ENCODE results near the gene CTSL. TPM values are rescaled to one million over a fixed set of nuclear protein-coding genes. Genes with fewer than 3 reads are reported as not detected.

The CTSL gene
- total and polyA plus RNA-seq, 2 of the 13 experiments (the other 11 are each of a cell fraction or from before 2014, with no cell fraction given) = 78.1 to 113 TPM

DNA sequence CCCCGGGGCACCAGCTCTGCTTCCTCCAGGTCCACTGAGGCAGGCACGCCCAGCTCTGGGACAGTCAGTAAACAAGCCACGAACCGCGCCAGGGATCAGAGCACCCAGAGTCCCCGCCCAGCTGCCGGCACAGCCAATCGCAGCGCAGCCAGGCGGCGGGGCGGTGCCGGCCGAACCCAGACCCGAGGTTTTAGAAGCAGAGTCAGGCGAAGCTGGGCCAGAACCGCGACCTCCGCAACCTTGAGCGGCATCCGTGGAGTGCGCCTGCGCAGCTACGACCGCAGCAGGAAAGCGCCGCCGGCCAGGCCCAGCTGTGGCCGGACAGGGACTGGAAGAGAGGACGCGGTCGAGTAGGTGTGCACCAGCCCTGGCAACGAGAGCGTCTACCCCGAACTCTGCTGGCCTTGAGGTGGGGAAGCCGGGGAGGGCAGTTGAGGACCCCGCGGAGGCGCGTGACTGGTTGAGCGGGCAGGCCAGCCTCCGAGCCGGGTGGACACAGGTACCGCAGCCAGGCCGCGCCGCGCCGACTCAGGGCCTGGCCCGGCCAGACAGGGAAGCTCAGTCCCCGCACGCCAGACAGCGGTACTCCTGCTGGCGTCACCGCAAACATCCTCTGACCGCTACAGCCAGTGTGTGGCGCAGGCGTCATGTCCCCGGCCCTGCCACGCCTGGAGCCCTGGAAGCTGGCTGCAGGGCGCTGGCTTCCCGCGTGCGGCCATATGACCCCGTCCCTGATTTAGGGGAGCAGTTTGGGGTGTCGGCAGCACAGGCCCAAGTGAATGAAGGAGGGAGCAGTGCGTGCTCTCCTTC, at the start of gene CTSL (continued):
- no peak for TF ChIP-seq ZNF17 (CRISPR knock-in tag; IDR thresholded peaks at IDR 0.05)
- TF ChIP-seq KDM6A (CRISPR knock-in tag; IDR thresholded peaks at IDR 0.05; ENCODE audit: low read depth) = no peak
- TF ChIP-seq ZNF570 (CRISPR knock-in tag; IDR thresholded peaks at IDR 0.05; ENCODE audit: borderline replicate concordance) = no peak
- peak; percentile 18 for TF ChIP-seq YY1 (IDR thresholded peaks at IDR 0.05; ENCODE audit: insufficient read depth, insufficient replicate concordance, low read depth, low read length)
- peak; percentile 64; the same call in 1 of the 2 replicates for TF ChIP-seq MIXL1 (CRISPR knock-in tag; IDR thresholded peaks at IDR 0.05)
- TF ChIP-seq TEAD2 (CRISPR knock-in tag; IDR thresholded peaks at IDR 0.05) = no peak; the same call in 1 of the 2 replicates
- no peak for TF ChIP-seq ZNF207 (IDR thresholded peaks at IDR 0.05; ENCODE audit: borderline replicate concordance)
- peak; percentile 73 for TF ChIP-seq NRL (CRISPR knock-in tag; IDR thresholded peaks at IDR 0.05; ENCODE audit: borderline replicate concordance)
- no peak for TF ChIP-seq ELF1 (CRISPR knock-in tag; IDR thresholded peaks at IDR 0.05)
- no peak for TF ChIP-seq ZKSCAN1 (IDR thresholded peaks at IDR 0.05; ENCODE audit: low read length)
- TF ChIP-seq RAD21 (CRISPR knock-in tag; IDR thresholded peaks at IDR 0.05) = peak; percentile 36; the same call in 1 of the 2 replicates
- no peak for TF ChIP-seq KLF11 (CRISPR knock-in tag; IDR thresholded peaks at IDR 0.05)
- TF ChIP-seq ETV5 (CRISPR knock-in tag; IDR thresholded peaks at IDR 0.05; ENCODE audit: borderline replicate concordance) = peak; percentile 28
- peak; percentile 72 for TF ChIP-seq ZNF777 (CRISPR knock-in tag; IDR thresholded peaks at IDR 0.05)
- TF ChIP-seq, protein P1, sequence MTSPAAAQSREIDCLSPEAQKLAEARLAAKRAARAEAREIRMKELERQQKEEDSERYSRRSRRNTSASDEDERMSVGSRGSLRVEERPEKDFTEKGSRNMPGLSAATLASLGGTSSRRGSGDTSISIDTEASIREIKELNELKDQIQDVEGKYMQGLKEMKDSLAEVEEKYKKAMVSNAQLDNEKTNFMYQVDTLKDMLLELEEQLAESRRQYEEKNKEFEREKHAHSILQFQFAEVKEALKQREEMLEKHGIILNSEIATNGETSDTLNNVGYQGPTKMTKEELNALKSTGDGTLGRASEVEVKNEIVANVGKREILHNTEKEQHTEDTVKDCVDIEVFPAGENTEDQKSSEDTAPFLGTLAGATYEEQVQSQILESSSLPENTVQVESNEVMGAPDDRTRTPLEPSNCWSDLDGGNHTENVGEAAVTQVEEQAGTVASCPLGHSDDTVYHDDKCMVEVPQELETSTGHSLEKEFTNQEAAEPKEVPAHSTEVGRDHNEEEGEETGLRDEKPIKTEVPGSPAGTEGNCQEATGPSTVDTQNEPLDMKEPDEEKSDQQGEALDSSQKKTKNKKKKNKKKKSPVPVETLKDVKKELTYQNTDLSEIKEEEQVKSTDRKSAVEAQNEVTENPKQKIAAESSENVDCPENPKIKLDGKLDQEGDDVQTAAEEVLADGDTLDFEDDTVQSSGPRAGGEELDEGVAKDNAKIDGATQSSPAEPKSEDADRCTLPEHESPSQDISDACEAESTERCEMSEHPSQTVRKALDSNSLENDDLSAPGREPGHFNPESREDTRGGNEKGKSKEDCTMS (CRISPR knock-in tag; conservative IDR thresholded peaks at IDR 0.05) = no peak
- TF ChIP-seq MIER2 (CRISPR knock-in tag; IDR thresholded peaks at IDR 0.05) = peak; percentile 16; the same call in 1 of the 2 replicates
- 0 out of 2 replicates have a peak, but pooled peaks have one; percentile 75 for TF ChIP-seq ZNF569 (CRISPR knock-in tag; IDR thresholded peaks at IDR 0.05; ENCODE audit: borderline replicate concordance)
- no peak; the same call in 1 of the 2 replicates for TF ChIP-seq ARID2 (CRISPR knock-in tag; IDR thresholded peaks at IDR 0.05; ENCODE audit: borderline replicate concordance)
- TF ChIP-seq, protein P2, sequence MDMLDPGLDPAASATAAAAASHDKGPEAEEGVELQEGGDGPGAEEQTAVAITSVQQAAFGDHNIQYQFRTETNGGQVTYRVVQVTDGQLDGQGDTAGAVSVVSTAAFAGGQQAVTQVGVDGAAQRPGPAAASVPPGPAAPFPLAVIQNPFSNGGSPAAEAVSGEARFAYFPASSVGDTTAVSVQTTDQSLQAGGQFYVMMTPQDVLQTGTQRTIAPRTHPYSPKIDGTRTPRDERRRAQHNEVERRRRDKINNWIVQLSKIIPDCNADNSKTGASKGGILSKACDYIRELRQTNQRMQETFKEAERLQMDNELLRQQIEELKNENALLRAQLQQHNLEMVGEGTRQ (IDR thresholded peaks at IDR 0.05; ENCODE audit: low read depth, low read length) = no peak
- TF ChIP-seq, protein P2 (CRISPR knock-in tag; IDR thresholded peaks at IDR 0.05; ENCODE audit: borderline replicate concordance) = 0 out of 2 replicates have a peak, but pooled peaks have one; percentile 46
- TF ChIP-seq ZNF672 (CRISPR knock-in tag; IDR thresholded peaks at IDR 0.05) = no peak
- no peak; the same call in 1 of the 2 replicates for TF ChIP-seq ZNF629 (CRISPR knock-in tag; conservative IDR thresholded peaks at IDR 0.05)
- TF ChIP-seq ZNF441 (CRISPR knock-in tag; IDR thresholded peaks at IDR 0.05; ENCODE audit: borderline replicate concordance) = peak; percentile 62; the same call in 1 of the 2 replicates
- TF ChIP-seq ZNF563 (CRISPR knock-in tag; IDR thresholded peaks at IDR 0.05) = peak; percentile 74; the same call in 1 of the 2 replicates
- no peak for TF ChIP-seq ZNF816 (CRISPR knock-in tag; IDR thresholded peaks at IDR 0.05; ENCODE audit: borderline replicate concordance)
- TF ChIP-seq ZNF766 (CRISPR knock-in tag; IDR thresholded peaks at IDR 0.05; ENCODE audit: borderline replicate concordance) = no peak
- TF ChIP-seq SMARCC2 (IDR thresholded peaks at IDR 0.05) = no peak
- TF ChIP-seq HOXA7 (CRISPR knock-in tag; IDR thresholded peaks at IDR 0.05) = no peak
- TF ChIP-seq GATAD2A (CRISPR knock-in tag; IDR thresholded peaks at IDR 0.05) = peak; percentile 40
